Neural cell (in vitro differentiated cells): ENCODE measurements around the gene LBR. TPM values are rescaled to one million over a fixed set of nuclear protein-coding genes. Genes with fewer than 3 reads are reported as not detected.

Experiments used
- H2AFZ ChIP-seq: fragments of 200-600, 300-800 bp; sonication (generic), shearing (Covaris generic); 2 replicates; pipeline ENCODE4 v1.6.0; 2014; ENCODE audit warnings: low read depth, mild to moderate bottlenecking, antibody characterized with exemption, low read length, moderate library complexity
- H3F3A ChIP-seq: fragments of 200-600 bp; shearing (Covaris generic); 2 replicates; pipeline ENCODE4 v1.6.1; 2016; ENCODE audit warnings: mild to moderate bottlenecking, moderate library complexity, mixed read lengths, antibody characterized with exemption, low read length; ENCODE audit not compliant: insufficient read depth, poor library complexity, severe bottlenecking
- H3K27ac ChIP-seq: fragments of 200-600, 300-800 bp; sonication (generic), shearing (Covaris generic); 2 replicates; pipeline ENCODE4 v1.5.1; 2014; ENCODE audit warnings: mild to moderate bottlenecking, low read length, moderate library complexity
- H3K27me3 ChIP-seq: fragments of 300-800, 200-600 bp; sonication (generic), shearing (Covaris generic); 2 replicates; pipeline ENCODE4 v1.6.0; 2014; ENCODE audit warnings: mild to moderate bottlenecking, low read depth, low read length, moderate library complexity; ENCODE audit not compliant: insufficient read depth
- H3K36me3 ChIP-seq: fragments of 300-800, 200-600 bp; sonication (generic), shearing (Covaris generic); 2 replicates; pipeline ENCODE4 v1.5.1; 2014; ENCODE audit warnings: mild to moderate bottlenecking, antibody characterized with exemption, low read length, moderate library complexity; ENCODE audit not compliant: insufficient read depth
- H3K4me2 ChIP-seq: fragments of 300-800, 200-600 bp; sonication (generic), shearing (Covaris generic); 2 replicates; pipeline ENCODE4 v1.6.0; 2014; ENCODE audit warnings: mild to moderate bottlenecking, low read length
- H3K4me3 ChIP-seq: fragments of 300-800, 200-600 bp; sonication (generic), shearing (Covaris generic); 2 replicates; pipeline ENCODE4 v1.5.1; 2014; ENCODE audit warnings: mild to moderate bottlenecking, low read length, moderate library complexity
- H3K79me2 ChIP-seq: fragments of 200-600 bp; shearing (Covaris generic); replicated peaks from 2 replicates; pipeline ENCODE4 v1.6.0; 2014; ENCODE audit warnings: mild to moderate bottlenecking, low read length, moderate library complexity; ENCODE audit not compliant: insufficient read depth
- H3K9ac ChIP-seq: fragments of 300-800, 200-600 bp; sonication (generic), shearing (Covaris generic); 2 replicates; pipeline ENCODE4 v1.6.1; 2016; ENCODE audit warnings: mild to moderate bottlenecking, low read length, mixed read lengths
- H3K9me2 ChIP-seq: fragments of 200-600 bp; shearing (Covaris generic); 2 replicates; pipeline ENCODE4 v1.6.1; 2016; ENCODE audit warnings: mild to moderate bottlenecking, low read length, mixed read lengths; ENCODE audit not compliant: insufficient read depth
- H3K9me3 ChIP-seq: fragments of 200-600, 300-800 bp; sonication (generic), shearing (Covaris generic); 2 replicates; pipeline ENCODE4 v1.6.1; 2016; ENCODE audit warnings: mild to moderate bottlenecking, mixed run types, low read length, moderate library complexity, mixed read lengths
- H4K20me1 ChIP-seq: fragments of 200-600 bp; shearing (Covaris generic); 2 replicates; pipeline ENCODE4 v1.6.1; 2016; ENCODE audit warnings: mild to moderate bottlenecking, mixed run types; ENCODE audit not compliant: insufficient read depth
- EP300 ChIP-seq: fragments of 450-650 bp; conservative IDR thresholded peaks from 2 replicates; pipeline ENCODE4 v1.6.1; 2014; ENCODE audit warnings: antibody characterized with exemption, mild to moderate bottlenecking, moderate library complexity; ENCODE audit not compliant: poor library complexity, severe bottlenecking
- EZH2 ChIP-seq: fragments of 200-600, 300-800 bp; shearing (Covaris generic), sonication (generic); IDR thresholded peaks from 2 replicates; pipeline ENCODE4 v1.6.1; 2014; ENCODE audit warnings: antibody characterized with exemption, low read length, borderline replicate concordance, mild to moderate bottlenecking; ENCODE audit not compliant: insufficient read depth, poor library complexity, severe bottlenecking
- MXI1 ChIP-seq: fragments of 450-650 bp; conservative IDR thresholded peaks from 2 replicates; pipeline ENCODE4 v1.6.1; 2014; ENCODE audit warnings: antibody characterized with exemption, mild to moderate bottlenecking; ENCODE audit not compliant: poor library complexity, severe bottlenecking
- POLR2AphosphoS5 ChIP-seq: IDR thresholded peaks from 2 replicates; pipeline ENCODE4 v1.6.1; 2012
- RAD21 ChIP-seq: fragments of 450-650 bp; conservative IDR thresholded peaks from 2 replicates; pipeline ENCODE4 v1.6.1; 2014; ENCODE audit warnings: antibody characterized with exemption, mild to moderate bottlenecking, moderate library complexity
- SMC3 ChIP-seq: fragments of 450-650 bp; conservative IDR thresholded peaks from 2 replicates; pipeline ENCODE4 v1.6.1; 2014; ENCODE audit warnings: antibody characterized with exemption, mild to moderate bottlenecking, moderate library complexity; ENCODE audit not compliant: poor library complexity
- TAF1 ChIP-seq: IDR thresholded peaks from 2 replicates; pipeline ENCODE4 v1.6.1; 2012; ENCODE audit warnings: low read depth
- polyA plus RNA-seq: library from polyadenylated mRNA; depleted of rRNA; stranded (reverse); fragments of >200 nt; gene quantifications from 2 replicates; pipeline ENCODE4 v1.2.3, GENCODE V29; 2014
- TF ChIP-seq, protein P1 (sequence below): IDR thresholded peaks from 2 replicates; pipeline ENCODE4 v1.6.1; 2012; ENCODE audit warnings: borderline replicate concordance
- TF ChIP-seq, protein P2 (sequence below): fragments of 450-650 bp; IDR thresholded peaks from 2 replicates; pipeline ENCODE4 v1.5.1; 2014; ENCODE audit warnings: antibody characterized with exemption, mild to moderate bottlenecking, moderate library complexity; ENCODE audit not compliant: poor library complexity, severe bottlenecking

Gene LBR
- polyA plus RNA-seq, 1 donor from 2014 or later = 156 TPM

DNA sequence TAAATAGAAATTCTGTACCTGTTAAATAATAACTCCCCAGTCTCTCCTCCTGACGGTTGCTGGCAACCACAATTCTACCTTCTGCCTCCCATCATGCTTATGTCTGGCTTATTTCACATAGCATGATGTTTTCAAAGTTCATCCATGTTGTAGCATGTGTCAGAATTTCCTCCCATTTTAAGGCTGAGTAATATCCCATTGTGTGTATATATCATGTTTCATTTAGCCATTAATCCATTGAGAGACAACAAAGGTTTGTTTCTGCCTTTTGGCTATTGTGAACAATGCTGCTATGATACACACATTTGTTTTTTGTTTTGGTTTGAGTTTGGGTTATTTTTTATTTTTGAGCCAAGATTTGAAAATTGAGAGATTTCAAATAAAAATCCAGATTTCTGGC is 72.0 kb downstream of the LBR start:
- H3K4me3 ChIP-seq = no peak overlapping the region
- H4K20me1 ChIP-seq = no peaks in the 10 kb centered on the region
- no peak overlapping the region for H3K27ac ChIP-seq
- no peak overlapping the region for H3K4me2 ChIP-seq
- no peaks in the 10 kb centered on the region for H3K36me3 ChIP-seq
- no peaks in the 10 kb centered on the region for H3K27me3 ChIP-seq
- H3K9me3 ChIP-seq = no peaks in the 10 kb centered on the region
- no peak for TF ChIP-seq MXI1
- TF ChIP-seq, protein P1, sequence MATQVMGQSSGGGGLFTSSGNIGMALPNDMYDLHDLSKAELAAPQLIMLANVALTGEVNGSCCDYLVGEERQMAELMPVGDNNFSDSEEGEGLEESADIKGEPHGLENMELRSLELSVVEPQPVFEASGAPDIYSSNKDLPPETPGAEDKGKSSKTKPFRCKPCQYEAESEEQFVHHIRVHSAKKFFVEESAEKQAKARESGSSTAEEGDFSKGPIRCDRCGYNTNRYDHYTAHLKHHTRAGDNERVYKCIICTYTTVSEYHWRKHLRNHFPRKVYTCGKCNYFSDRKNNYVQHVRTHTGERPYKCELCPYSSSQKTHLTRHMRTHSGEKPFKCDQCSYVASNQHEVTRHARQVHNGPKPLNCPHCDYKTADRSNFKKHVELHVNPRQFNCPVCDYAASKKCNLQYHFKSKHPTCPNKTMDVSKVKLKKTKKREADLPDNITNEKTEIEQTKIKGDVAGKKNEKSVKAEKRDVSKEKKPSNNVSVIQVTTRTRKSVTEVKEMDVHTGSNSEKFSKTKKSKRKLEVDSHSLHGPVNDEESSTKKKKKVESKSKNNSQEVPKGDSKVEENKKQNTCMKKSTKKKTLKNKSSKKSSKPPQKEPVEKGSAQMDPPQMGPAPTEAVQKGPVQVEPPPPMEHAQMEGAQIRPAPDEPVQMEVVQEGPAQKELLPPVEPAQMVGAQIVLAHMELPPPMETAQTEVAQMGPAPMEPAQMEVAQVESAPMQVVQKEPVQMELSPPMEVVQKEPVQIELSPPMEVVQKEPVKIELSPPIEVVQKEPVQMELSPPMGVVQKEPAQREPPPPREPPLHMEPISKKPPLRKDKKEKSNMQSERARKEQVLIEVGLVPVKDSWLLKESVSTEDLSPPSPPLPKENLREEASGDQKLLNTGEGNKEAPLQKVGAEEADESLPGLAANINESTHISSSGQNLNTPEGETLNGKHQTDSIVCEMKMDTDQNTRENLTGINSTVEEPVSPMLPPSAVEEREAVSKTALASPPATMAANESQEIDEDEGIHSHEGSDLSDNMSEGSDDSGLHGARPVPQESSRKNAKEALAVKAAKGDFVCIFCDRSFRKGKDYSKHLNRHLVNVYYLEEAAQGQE = no peak
- TF ChIP-seq, protein P2, sequence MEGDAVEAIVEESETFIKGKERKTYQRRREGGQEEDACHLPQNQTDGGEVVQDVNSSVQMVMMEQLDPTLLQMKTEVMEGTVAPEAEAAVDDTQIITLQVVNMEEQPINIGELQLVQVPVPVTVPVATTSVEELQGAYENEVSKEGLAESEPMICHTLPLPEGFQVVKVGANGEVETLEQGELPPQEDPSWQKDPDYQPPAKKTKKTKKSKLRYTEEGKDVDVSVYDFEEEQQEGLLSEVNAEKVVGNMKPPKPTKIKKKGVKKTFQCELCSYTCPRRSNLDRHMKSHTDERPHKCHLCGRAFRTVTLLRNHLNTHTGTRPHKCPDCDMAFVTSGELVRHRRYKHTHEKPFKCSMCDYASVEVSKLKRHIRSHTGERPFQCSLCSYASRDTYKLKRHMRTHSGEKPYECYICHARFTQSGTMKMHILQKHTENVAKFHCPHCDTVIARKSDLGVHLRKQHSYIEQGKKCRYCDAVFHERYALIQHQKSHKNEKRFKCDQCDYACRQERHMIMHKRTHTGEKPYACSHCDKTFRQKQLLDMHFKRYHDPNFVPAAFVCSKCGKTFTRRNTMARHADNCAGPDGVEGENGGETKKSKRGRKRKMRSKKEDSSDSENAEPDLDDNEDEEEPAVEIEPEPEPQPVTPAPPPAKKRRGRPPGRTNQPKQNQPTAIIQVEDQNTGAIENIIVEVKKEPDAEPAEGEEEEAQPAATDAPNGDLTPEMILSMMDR = no peak
- TF ChIP-seq POLR2AphosphoS5 = no peak
- TF ChIP-seq SMC3 = no peak
- TF ChIP-seq RAD21 = no peak
- TF ChIP-seq TAF1 = no peak
- TF ChIP-seq EZH2 = no peak
- TF ChIP-seq EP300 = no peak
- H2AFZ ChIP-seq = no peak overlapping the region
- H3F3A ChIP-seq = no peaks in the 10 kb centered on the region
- H3K9ac ChIP-seq = no peak overlapping the region
- H3K9me2 ChIP-seq = no peaks in the 10 kb centered on the region
- no peaks in the 10 kb centered on the region for H3K79me2 ChIP-seq

DNA sequence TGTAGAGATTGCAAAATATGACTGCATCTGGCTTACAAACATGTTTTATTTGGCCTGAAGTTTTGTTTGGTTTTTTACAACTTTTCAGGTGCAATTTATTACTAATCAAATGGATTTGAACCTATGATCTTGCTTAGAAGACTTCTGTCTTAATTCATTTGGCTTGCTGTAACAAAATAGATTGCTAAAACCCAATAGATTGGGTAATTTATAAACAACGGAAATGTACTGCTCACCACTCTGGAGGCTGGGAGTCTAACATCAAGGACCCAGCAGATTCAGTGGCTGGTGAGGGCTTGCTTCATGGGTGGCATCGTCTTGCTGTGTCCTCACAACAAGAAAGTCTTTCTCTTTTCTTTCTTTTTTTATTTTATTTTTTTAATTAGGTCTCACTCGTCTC is 72.9 kb downstream of the LBR start:
- no peaks in the 10 kb centered on the region for H3K36me3 ChIP-seq
- H3F3A ChIP-seq = no peaks in the 10 kb centered on the region
- no peaks in the 10 kb centered on the region for H3K9me2 ChIP-seq
- no peaks in the 10 kb centered on the region for H4K20me1 ChIP-seq
- H3K9ac ChIP-seq = no peak overlapping the region
- H3K4me3 ChIP-seq = no peak overlapping the region
- H2AFZ ChIP-seq = no peak overlapping the region
- TF ChIP-seq SMC3 = no peak
- no peak for TF ChIP-seq RAD21
- TF ChIP-seq, protein P1 = no peak
- TF ChIP-seq, protein P2 = no peak
- no peak for TF ChIP-seq MXI1
- TF ChIP-seq EP300 = no peak
- TF ChIP-seq POLR2AphosphoS5 = no peak
- no peak for TF ChIP-seq TAF1
- TF ChIP-seq EZH2 = no peak
- no peak overlapping the region for H3K27ac ChIP-seq
- no peaks in the 10 kb centered on the region for H3K79me2 ChIP-seq
- no peaks in the 10 kb centered on the region for H3K9me3 ChIP-seq
- no peaks in the 10 kb centered on the region for H3K27me3 ChIP-seq
- H3K4me2 ChIP-seq = no peak overlapping the region
